K562 (cell line): ENCODE data around the gene RPRM. TPM values are rescaled to one million over a fixed set of nuclear protein-coding genes. Genes with fewer than 3 reads are reported as not detected.
A peak's percentile ranks its signal among the peaks of the same experiment; 100 is the strongest.

Experiments
- ATAC-seq: fragments of 200-7000 bp; cut with Tn5 transposase; 3 replicates; pipeline ENCODE4 v1.9.1; 2020; ENCODE audit warnings: moderate library complexity
- Bru-seq: library from RNA; stranded (reverse); fragments of 400-500 nt; gene quantifications from one replicate; lab custom pipeline; 2021; lab: Mats Ljungman, UMichigan
- BruChase-seq, 2 experiments: library from RNA; stranded (reverse); fragments of 400-500 nt; gene quantifications; one replicate each; lab custom pipeline; 2021; lab: Mats Ljungman, UMichigan
- BruUV-seq: library from RNA; stranded (reverse); fragments of 400-500 nt; replicated peaks from 2 replicates; lab custom pipeline; 2021; lab: Mats Ljungman, UMichigan
- CTCF ChIA-PET: fragments of 300-600 bp; formaldehyde crosslinking; extraction: SDS; loops from one replicate; lab custom pipeline; 2021; ENCODE audit warnings: low intra/inter-chr PET ratio; lab: Yijun Ruan, JAX
- POLR2A ChIA-PET: fragments of 300-600, 350-650 bp; sonication (Branson Sonifier 250); formaldehyde crosslinking; extraction: SDS; loops from one replicate; lab custom pipeline; 2021; ENCODE audit warnings: antibody characterized with exemption, inconsistent platforms; lab: Yijun Ruan, JAX
- DNase-seq, 4 experiments: peaks; one replicate each; pipeline versions ENCODE4 v3.0.0 to v3.0.0-alpha.2; 2011 to 2018; ENCODE audit warnings: low spot score in 3 of 4, mixed read lengths in 3 of 4; ENCODE audit errors: extremely low read depth in 1 of 4
- FAIRE-seq: peaks from 2 replicates; lab custom pipeline; 2011; peaks lifted over from hg19 to GRCh38; lab: Jason Lieb, UNC
- H2AFZ ChIP-seq: 2 replicates; pipeline ENCODE4 v1.6.0; 2011; ENCODE audit warnings: low read depth, low read length, control low read depth, inconsistent platforms
- H3K27ac ChIP-seq: fragments of 200-600 bp; 3 replicates; pipeline ENCODE4 v1.8.0; 2011; ENCODE audit warnings: low read depth, mild to moderate bottlenecking, control low read depth, inconsistent platforms, low read length, moderate library complexity, mixed read lengths; ENCODE audit errors: extremely low read depth
- H3K27me3 ChIP-seq, 2 experiments: fragments of 300-600 bp in 1 of 2; 2 replicates in 1 of 2; 3 replicates in 1 of 2; pipeline versions ENCODE4 v1.6.0 to v1.8.0; 2011; ENCODE audit warnings: inconsistent platforms in 2 of 2, low read length in 2 of 2, mild to moderate bottlenecking in 1 of 2, mixed read lengths in 1 of 2, moderate library complexity in 1 of 2; ENCODE audit not compliant: control insufficient read depth in 2 of 2, insufficient read depth in 2 of 2
- H3K36me3 ChIP-seq: fragments of 300-600 bp; 3 replicates; pipeline ENCODE4 v1.8.0; 2011; ENCODE audit warnings: mild to moderate bottlenecking, low read length, inconsistent platforms; ENCODE audit not compliant: control insufficient read depth, insufficient read depth
- H3K4me1 ChIP-seq, 2 experiments: fragments of 200-600 bp in 1 of 2; replicated peaks in 1 of 2; 2 replicates in 1 of 2; 3 replicates in 1 of 2; pipeline versions ENCODE4 v1.5.1 to v1.8.0; 2011; ENCODE audit warnings: inconsistent platforms in 2 of 2, low read length in 2 of 2, mild to moderate bottlenecking in 1 of 2, mixed read lengths in 1 of 2, moderate library complexity in 1 of 2; ENCODE audit not compliant: control insufficient read depth in 2 of 2, insufficient read depth in 2 of 2
- H3K4me2 ChIP-seq: 2 replicates; pipeline ENCODE4 v1.6.1; 2011; ENCODE audit warnings: low read length, control low read depth, inconsistent platforms, mixed read lengths; ENCODE audit not compliant: insufficient read depth
- H3K4me3 ChIP-seq: fragments of 200-600 bp; sonication (generic), shearing (Covaris generic); 2 replicates; pipeline ENCODE4 v1.5.1; 2016; ENCODE audit warnings: control low read depth, inconsistent platforms
- H3K79me2 ChIP-seq: fragments of 200-600 bp; 3 replicates; pipeline ENCODE4 v1.8.0; 2011; ENCODE audit warnings: low read length, inconsistent platforms; ENCODE audit not compliant: control insufficient read depth, insufficient read depth
- H3K9ac ChIP-seq, 2 experiments: 2 replicates each; pipeline versions ENCODE4 v1.6.0 to v1.6.1; 2011; ENCODE audit warnings: low read depth in 2 of 2, low read length in 2 of 2, control low read depth in 1 of 2, inconsistent platforms in 1 of 2, mild to moderate bottlenecking in 1 of 2, mixed read lengths in 1 of 2; ENCODE audit not compliant: insufficient read depth in 1 of 2
- H3K9me1 ChIP-seq: one replicate; pipeline ENCODE4 v1.6.0; 2011; ENCODE audit warnings: inconsistent platforms, mild to moderate bottlenecking, low read length, moderate library complexity; ENCODE audit not compliant: control insufficient read depth, insufficient read depth
- H3K9me3 ChIP-seq: replicated peaks from 2 replicates; pipeline ENCODE4 v1.5.1; 2011; ENCODE audit warnings: low read depth, low read length, inconsistent platforms; ENCODE audit not compliant: control insufficient read depth, insufficient read depth
- H4K20me1 ChIP-seq: replicated peaks from 2 replicates; pipeline ENCODE4 v1.6.1; 2011; ENCODE audit warnings: low read length, inconsistent platforms, mixed read lengths; ENCODE audit not compliant: control insufficient read depth, insufficient read depth
- CCNT2 ChIP-seq: IDR thresholded peaks from 2 replicates; pipeline ENCODE4 v1.6.1; 2011; ENCODE audit warnings: borderline replicate concordance, low read depth, mild to moderate bottlenecking, moderate library complexity, mixed read lengths, low read length; ENCODE audit not compliant: insufficient read length; ENCODE audit errors: extremely low read depth
- RAD21 ChIP-seq, 2 experiments: fragments of 250-450 bp in 1 of 2; fragments of 450-650 bp in 1 of 2; sonication (Bioruptor Pico) in 1 of 2; formaldehyde crosslinking in 1 of 2; IDR thresholded peaks in 1 of 2; conservative IDR thresholded peaks in 1 of 2; 2 replicates each; pipeline versions ENCODE4 v1.4.0 to v1.8.0; 2020 to 2022; ENCODE audit warnings: mild to moderate bottlenecking in 2 of 2, moderate library complexity in 1 of 2
- WGBS: fragments of 100-300 bp; shearing (Covaris generic); methylation state at CpG from one replicate; pipeline ENCODE4 v1.1.6; 2016; ENCODE audit warnings: low coverage, mixed read lengths; ENCODE audit not compliant: insufficient coverage; ENCODE audit errors: missing lambda C conversion rate; 5-methylcytosine and 5-hydroxymethylcytosine counted together
- in situ Hi-C: fragments of 300-500 bp; cut with MboI; formaldehyde crosslinking; loops from 4 replicates; pipeline ENCODE4 v1.15.0; 2018; ENCODE audit warnings: inconsistent platforms, mixed read lengths
- intact Hi-C: fragments of 100-400 bp; cut with micrococcal nuclease; formaldehyde crosslinking; loops from 2 replicates; pipeline ENCODE4 v1.14.2; 2022
- long read RNA-seq, 3 experiments: library from polyadenylated mRNA in 2 of 3; library from RNA in 1 of 3; unstranded in 2 of 3; stranded (forward) in 1 of 3; transcript quantifications; one replicate each; pipeline ENCODE4 v2.0.0, GENCODE V29; 2019 to 2022
- polyA minus RNA-seq, 3 experiments: library from RNA; depleted of rRNA, polyadenylated mRNA; stranded (reverse); fragments of >200 nt; gene quantifications; 2 replicates each; pipeline ENCODE4 v1.2.3, GENCODE V29; 2011
- polyA plus RNA-seq, 8 experiments: library from polyadenylated mRNA; depleted of rRNA in 4 of 8; stranded (reverse) in 5 of 8; unstranded in 3 of 8; fragments of >200 nt; fragmentation: Nextera tagmentation in 2 of 8; fragmentation: Illumina TruSeq in 1 of 8; extraction: Ambion mirVana in 2 of 8; extraction: Trizol in 1 of 8; gene quantifications; 2 replicates each; pipeline versions ENCODE4 v1.2.1 to v1.2.3, GENCODE V29; 2011 to 2014; ENCODE audit warnings: inconsistent platforms in 1 of 8, missing spikeins in 1 of 8
- total RNA-seq, 7 experiments: library from RNA; depleted of rRNA in 6 of 7; stranded (reverse); fragments of >200 nt in 6 of 7; fragmentation: Illumina TruSeq in 2 of 7; extraction: Trizol in 2 of 7; gene quantifications; 2 replicates each; pipeline versions ENCODE4 v1.2.1 to v1.2.3, GENCODE V29; 2011 to 2021; ENCODE audit warnings: low replicate concordance in 1 of 7
- TF ChIP-seq, protein P1 (sequence below), 2 experiments: fragments of 450-650 bp; formaldehyde crosslinking in 1 of 2; IDR thresholded peaks; 2 replicates each; pipeline versions ENCODE4 v1.4.0 to v1.6.1; 2014 to 2020; ENCODE audit warnings: mild to moderate bottlenecking in 2 of 2, borderline replicate concordance in 1 of 2, low read depth in 1 of 2
- TF ChIP-seq, protein P2 (sequence below): fragments of 200-800 bp; sonication (Bioruptor generic); IDR thresholded peaks from 2 replicates; pipeline ENCODE4 v1.6.1; 2017; ENCODE audit warnings: missing genetic modification characterization, missing compliant biosample characterization

RPRM gene
- total RNA-seq (2011; cell fraction: chromatin; rRNA removed; ENCODE audit: low replicate concordance), result not detected in 2 replicates
- not detected in 2 replicates for total RNA-seq (2011; cell fraction: nucleolus; rRNA removed)
- not detected in 2 replicates for total RNA-seq (2011; cell fraction: nucleoplasm; rRNA removed)
- total RNA-seq (2014; rRNA removed) (not detected in 2 replicates), total RNA-seq (2014; rRNA removed; fragmentation: Illumina TruSeq; extraction: Trizol) (not detected in 2 replicates), total RNA-seq (2015; rRNA removed; fragmentation: Illumina TruSeq; extraction: Trizol) (not detected in 2 replicates), total RNA-seq (2021) (not detected in 2 replicates), polyA plus RNA-seq (2011; rRNA removed) (not detected in 2 replicates), polyA plus RNA-seq (2014; fragmentation: Illumina TruSeq; extraction: Trizol) (not detected in 2 replicates), polyA plus RNA-seq (2014; fragmentation: Nextera tagmentation; extraction: Ambion mirVana) (not detected), polyA plus RNA-seq (2014; rRNA removed) (not detected in 2 replicates), polyA minus RNA-seq (2011; rRNA and poly(A)+ RNA removed) (not detected in 2 replicates), Bru-seq, nascent RNA (not detected), BruChase-seq, experiment 1, labeled RNA remaining after a 2-hour chase (not detected), BruChase-seq, experiment 2, labeled RNA remaining after a 6-hour chase (not detected)
- not detected in 2 replicates for polyA plus RNA-seq (2011; cell fraction: cytosol; rRNA removed)
- not detected in 2 replicates for polyA plus RNA-seq (2011; cell fraction: nucleus; rRNA removed)
- not detected in 2 replicates for polyA plus RNA-seq (2012)
- polyA minus RNA-seq (2011; cell fraction: cytosol; rRNA and poly(A)+ RNA removed), result not detected in 2 replicates
- polyA minus RNA-seq (2011; cell fraction: nucleus; rRNA and poly(A)+ RNA removed), result not detected in 2 replicates
- long read RNA-seq, experiment 1, result 0 reads
- long read RNA-seq, experiment 2, result 0 reads
- long read RNA-seq, experiment 3, result 0 reads

DNA sequence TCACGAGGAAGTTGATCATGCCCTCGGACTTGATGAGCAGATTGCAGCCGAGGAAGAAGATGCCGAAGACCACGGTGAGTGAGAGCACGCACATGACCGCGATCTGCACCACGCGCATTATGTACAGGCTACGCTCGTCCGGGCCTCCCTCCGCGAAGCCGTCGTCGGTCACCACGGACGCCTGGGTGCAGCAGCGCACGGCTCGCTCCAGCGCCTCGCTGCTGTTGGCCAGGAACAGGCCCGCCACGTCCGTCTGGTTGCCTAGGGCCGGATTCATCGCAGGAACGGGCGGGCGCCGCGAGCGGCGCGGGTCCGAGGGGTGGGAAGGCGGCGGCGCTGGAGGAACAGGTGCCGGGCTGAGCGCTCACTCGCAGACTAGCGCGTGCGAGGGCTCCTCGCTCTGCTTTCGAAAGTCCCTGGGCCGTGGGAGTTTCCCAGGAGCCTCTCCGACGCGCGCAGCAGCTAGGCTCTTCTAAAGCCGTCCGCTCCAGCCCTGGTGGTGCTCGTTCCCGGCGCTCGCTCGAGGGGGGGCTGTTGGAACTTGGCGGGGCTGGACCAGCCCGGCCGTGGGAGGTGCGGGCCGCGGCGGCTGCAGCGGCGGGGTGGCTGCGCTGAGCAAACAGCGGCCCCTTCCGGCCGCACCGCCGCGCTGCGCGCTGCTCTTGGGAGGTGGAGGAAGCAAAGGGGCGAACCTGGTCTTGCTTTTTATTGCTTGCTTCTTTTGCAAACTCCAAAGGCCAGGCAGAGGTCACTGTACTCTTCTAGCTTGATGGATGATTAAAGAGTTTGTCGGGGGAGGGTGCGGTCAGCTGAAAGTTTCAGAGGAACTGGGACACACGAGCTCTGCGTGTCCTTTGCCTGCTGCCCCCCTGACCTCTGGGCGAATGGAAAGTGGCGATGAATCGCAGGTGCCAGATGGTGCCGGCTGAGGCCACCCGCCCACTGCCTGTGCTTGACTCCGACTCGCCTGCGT, at the start of gene RPRM:
Gene RPRM (minus strand): TSS at position 474 of the 973 bp plus-strand sequence. CDS start 197 bp downstream, at position 277.
- FAIRE-seq (no peak), ATAC-seq (peak; percentile 99), DNase-seq (peak; percentile 43 to 62 (median 54))
- peak within 1 kb of the TSS; percentile 29; the same call in 1 of the 2 replicates for H3K4me2 ChIP-seq
- peak within 1 kb of the TSS; percentile 19; the same call in 1 of the 2 replicates for H2AFZ ChIP-seq
- WGBS, result 16% methylated on average over 62 of the region's 93 CpGs
- BruUV-seq, result no TSS peak
- H3K4me3 ChIP-seq, result no peak within 1 kb of the TSS
- no peaks in the 10 kb centered on the region for H4K20me1 ChIP-seq
- ChIA-PET POLR2A (no interaction called here), CTCF (interaction anchor here (0.6 to 1.4 kb wide), 2 partner anchors 23 to 737 kb away, joined by 4 to 5 read pairs; no protein-coding TSS in a partner anchor)
- no peak within 1 kb of the TSS for H3K27ac ChIP-seq
- H3K79me2 ChIP-seq, result no peaks in the 10 kb centered on the region
- H3K9me3 ChIP-seq, result no peaks in the 10 kb centered on the region
- no peaks in the 10 kb centered on the region for H3K9me1 ChIP-seq
- no peak within 1 kb of the TSS for H3K9ac ChIP-seq
- intact Hi-C loops, result no loop called here
- no peaks in the 10 kb centered on the region for H3K36me3 ChIP-seq
- peaks cover 0 to 10% of the 10 kb centered on the region in 2 experiments; a peak in 2 of 5 replicates for H3K27me3 ChIP-seq
- H3K4me1 ChIP-seq, result peaks cover 0 to 15% of the 10 kb centered on the region in 2 experiments; a peak in 2 of 5 replicates
- in situ Hi-C loops, result no loop called here
- TF ChIP-seq CCNT2 (peak; percentile 17), RAD21 (CRISPR knock-in tag; conservative IDR thresholded peaks at IDR 0.05 in 1 of 2, IDR thresholded peaks at IDR 0.05 in 1 of 2) (peak; percentile 44 to 58)
- TF ChIP-seq, protein P1, sequence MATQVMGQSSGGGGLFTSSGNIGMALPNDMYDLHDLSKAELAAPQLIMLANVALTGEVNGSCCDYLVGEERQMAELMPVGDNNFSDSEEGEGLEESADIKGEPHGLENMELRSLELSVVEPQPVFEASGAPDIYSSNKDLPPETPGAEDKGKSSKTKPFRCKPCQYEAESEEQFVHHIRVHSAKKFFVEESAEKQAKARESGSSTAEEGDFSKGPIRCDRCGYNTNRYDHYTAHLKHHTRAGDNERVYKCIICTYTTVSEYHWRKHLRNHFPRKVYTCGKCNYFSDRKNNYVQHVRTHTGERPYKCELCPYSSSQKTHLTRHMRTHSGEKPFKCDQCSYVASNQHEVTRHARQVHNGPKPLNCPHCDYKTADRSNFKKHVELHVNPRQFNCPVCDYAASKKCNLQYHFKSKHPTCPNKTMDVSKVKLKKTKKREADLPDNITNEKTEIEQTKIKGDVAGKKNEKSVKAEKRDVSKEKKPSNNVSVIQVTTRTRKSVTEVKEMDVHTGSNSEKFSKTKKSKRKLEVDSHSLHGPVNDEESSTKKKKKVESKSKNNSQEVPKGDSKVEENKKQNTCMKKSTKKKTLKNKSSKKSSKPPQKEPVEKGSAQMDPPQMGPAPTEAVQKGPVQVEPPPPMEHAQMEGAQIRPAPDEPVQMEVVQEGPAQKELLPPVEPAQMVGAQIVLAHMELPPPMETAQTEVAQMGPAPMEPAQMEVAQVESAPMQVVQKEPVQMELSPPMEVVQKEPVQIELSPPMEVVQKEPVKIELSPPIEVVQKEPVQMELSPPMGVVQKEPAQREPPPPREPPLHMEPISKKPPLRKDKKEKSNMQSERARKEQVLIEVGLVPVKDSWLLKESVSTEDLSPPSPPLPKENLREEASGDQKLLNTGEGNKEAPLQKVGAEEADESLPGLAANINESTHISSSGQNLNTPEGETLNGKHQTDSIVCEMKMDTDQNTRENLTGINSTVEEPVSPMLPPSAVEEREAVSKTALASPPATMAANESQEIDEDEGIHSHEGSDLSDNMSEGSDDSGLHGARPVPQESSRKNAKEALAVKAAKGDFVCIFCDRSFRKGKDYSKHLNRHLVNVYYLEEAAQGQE (IDR thresholded peaks at IDR 0.05; ENCODE audit: borderline replicate concordance), result peak; percentile 25; the same call in 1 of the 2 replicates
- TF ChIP-seq, protein P1 (CRISPR knock-in tag; IDR thresholded peaks at IDR 0.05; ENCODE audit: low read depth), result no peak
- TF ChIP-seq, protein P2, sequence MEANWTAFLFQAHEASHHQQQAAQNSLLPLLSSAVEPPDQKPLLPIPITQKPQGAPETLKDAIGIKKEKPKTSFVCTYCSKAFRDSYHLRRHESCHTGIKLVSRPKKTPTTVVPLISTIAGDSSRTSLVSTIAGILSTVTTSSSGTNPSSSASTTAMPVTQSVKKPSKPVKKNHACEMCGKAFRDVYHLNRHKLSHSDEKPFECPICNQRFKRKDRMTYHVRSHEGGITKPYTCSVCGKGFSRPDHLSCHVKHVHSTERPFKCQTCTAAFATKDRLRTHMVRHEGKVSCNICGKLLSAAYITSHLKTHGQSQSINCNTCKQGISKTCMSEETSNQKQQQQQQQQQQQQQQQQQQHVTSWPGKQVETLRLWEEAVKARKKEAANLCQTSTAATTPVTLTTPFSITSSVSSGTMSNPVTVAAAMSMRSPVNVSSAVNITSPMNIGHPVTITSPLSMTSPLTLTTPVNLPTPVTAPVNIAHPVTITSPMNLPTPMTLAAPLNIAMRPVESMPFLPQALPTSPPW (CRISPR knock-in tag), result peak; percentile 13; the same call in 1 of the 2 replicates
